Testis (tissue), 2 donors: ENCODE results near the gene USP44.

Experiments
- POLR2A ChIP-seq: fragments of 450-650 bp; IDR thresholded peaks from one replicate; pipeline ENCODE4 v1.6.1; 2017; ENCODE audit warnings: antibody characterized with exemption, mild to moderate bottlenecking, moderate library complexity
- TF ChIP-seq, protein P1 (sequence below), 3 experiments: fragments of 450-650 bp in 2 of 3; fragments of 200-600 bp in 1 of 3; sonication (generic) in 1 of 3; IDR thresholded peaks; one replicate each; pipeline ENCODE4 v1.5.1; 2016 to 2019; ENCODE audit warnings: antibody characterized with exemption in 3 of 3, mild to moderate bottlenecking in 2 of 3, moderate library complexity in 1 of 3

DNA sequence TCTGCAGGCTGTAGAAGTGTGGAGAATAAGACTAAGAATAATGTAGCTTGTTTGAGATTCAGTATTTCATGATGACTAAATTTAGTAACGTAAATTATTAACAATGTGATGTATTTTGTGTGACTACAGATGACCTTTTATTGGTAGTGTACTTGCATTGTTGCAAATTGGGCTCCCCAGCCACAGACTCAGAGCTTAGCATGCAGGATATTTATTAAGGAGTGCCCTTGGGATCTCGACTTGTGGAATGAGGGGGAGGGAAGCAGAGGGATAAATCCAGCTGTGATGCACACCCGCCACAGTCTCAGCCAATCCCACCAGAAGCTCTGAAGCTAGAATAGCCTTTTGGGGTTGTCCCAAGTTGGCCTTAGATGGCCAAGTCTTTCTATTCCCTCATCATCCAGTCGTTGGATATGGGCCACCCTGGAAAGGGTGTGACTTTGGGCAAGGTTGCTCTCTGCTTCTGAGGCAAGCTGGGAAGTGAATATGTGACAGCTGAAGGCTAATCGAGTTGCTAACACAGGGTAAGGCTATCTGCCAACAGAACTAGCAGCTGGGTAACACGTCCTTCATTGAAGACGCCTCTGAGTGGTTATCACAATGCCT is 42.1 kb upstream of the USP44 start:
- TF ChIP-seq, protein P1, sequence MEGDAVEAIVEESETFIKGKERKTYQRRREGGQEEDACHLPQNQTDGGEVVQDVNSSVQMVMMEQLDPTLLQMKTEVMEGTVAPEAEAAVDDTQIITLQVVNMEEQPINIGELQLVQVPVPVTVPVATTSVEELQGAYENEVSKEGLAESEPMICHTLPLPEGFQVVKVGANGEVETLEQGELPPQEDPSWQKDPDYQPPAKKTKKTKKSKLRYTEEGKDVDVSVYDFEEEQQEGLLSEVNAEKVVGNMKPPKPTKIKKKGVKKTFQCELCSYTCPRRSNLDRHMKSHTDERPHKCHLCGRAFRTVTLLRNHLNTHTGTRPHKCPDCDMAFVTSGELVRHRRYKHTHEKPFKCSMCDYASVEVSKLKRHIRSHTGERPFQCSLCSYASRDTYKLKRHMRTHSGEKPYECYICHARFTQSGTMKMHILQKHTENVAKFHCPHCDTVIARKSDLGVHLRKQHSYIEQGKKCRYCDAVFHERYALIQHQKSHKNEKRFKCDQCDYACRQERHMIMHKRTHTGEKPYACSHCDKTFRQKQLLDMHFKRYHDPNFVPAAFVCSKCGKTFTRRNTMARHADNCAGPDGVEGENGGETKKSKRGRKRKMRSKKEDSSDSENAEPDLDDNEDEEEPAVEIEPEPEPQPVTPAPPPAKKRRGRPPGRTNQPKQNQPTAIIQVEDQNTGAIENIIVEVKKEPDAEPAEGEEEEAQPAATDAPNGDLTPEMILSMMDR (IDR thresholded peaks at IDR 0.05) = no peak
- TF ChIP-seq POLR2A = no peak
